Lung (tissue), 12 donors: ENCODE data around the gene SLIT1. TPM values are rescaled to one million over a fixed set of nuclear protein-coding genes. Genes with fewer than 3 reads are reported as not detected.
A peak's percentile ranks its signal among the peaks of the same experiment; 100 is the strongest.

Experiments used
- ATAC-seq: fragments of 200-7000 bp; cut with Tn5 transposase; one replicate; pipeline ENCODE4 v1.9.1; 2020; ENCODE audit warnings: moderate number of reproducible peaks; ENCODE audit not compliant: insufficient read depth, low FRiP score
- DNase-seq, 3 donors: peaks; one replicate each; pipeline ENCODE4 v3.0.0-alpha.2; 2013 to 2017
- H3K27ac ChIP-seq, 2 donors: one replicate each; pipeline ENCODE4 v1.5.1; 2013; ENCODE audit warnings: mild to moderate bottlenecking in 2 of 2, moderate library complexity in 2 of 2, control low read depth in 1 of 2, inconsistent platforms in 1 of 2, low read depth in 1 of 2, low read length in 1 of 2
- H3K27me3 ChIP-seq, 3 donors: one replicate each; pipeline ENCODE4 v1.5.1; 2013; ENCODE audit warnings: low read length in 2 of 3; ENCODE audit not compliant: control insufficient read depth in 3 of 3, insufficient read depth in 3 of 3
- H3K36me3 ChIP-seq, 4 donors: one replicate each; pipeline ENCODE4 v1.5.1; 2013; ENCODE audit warnings: low read length in 4 of 4, mild to moderate bottlenecking in 1 of 4, moderate library complexity in 1 of 4; ENCODE audit not compliant: control insufficient read depth in 4 of 4, insufficient read depth in 4 of 4
- H3K4me1 ChIP-seq, 5 donors: one replicate each; pipeline ENCODE4 v1.5.1; 2013; ENCODE audit warnings: low read length in 5 of 5, mild to moderate bottlenecking in 2 of 5, moderate library complexity in 1 of 5; ENCODE audit not compliant: control insufficient read depth in 5 of 5, insufficient read depth in 5 of 5
- H3K4me3 ChIP-seq: one replicate; pipeline ENCODE4 v1.5.1; 2013; ENCODE audit warnings: mild to moderate bottlenecking, control low read depth, moderate library complexity
- H3K9ac ChIP-seq, 2 donors: one replicate each; pipeline ENCODE4 v1.5.1; 2013; ENCODE audit warnings: low read length in 2 of 2, control low read depth in 1 of 2; ENCODE audit not compliant: insufficient read depth in 1 of 2
- H3K9me3 ChIP-seq, 4 donors: one replicate each; pipeline ENCODE4 v1.5.1; 2013; ENCODE audit warnings: low read length in 3 of 4, mild to moderate bottlenecking in 1 of 4, moderate library complexity in 1 of 4; ENCODE audit not compliant: control insufficient read depth in 4 of 4, insufficient read depth in 3 of 4
- CTCF ChIP-seq: IDR thresholded peaks from 2 replicates; pipeline ENCODE4 v1.5.1; 2012; ENCODE audit warnings: mild to moderate bottlenecking; ENCODE audit errors: control extremely low read depth, extremely low read depth
- whole genome bisulfite sequencing, 2 donors: extraction: QIAGEN DNeasy Blood & Tissue Kit; methylation state at CpG; one replicate each; pipeline ENCODE4 v1.1.7; 2013; 5-methylcytosine and 5-hydroxymethylcytosine counted together
- polyA plus RNA-seq, 2 donors: library from polyadenylated mRNA; stranded (reverse); fragments of 200-250 nt; gene quantifications; one replicate each; pipeline ENCODE4 v1.2.1, GENCODE V29; 2013
- total RNA-seq, 2 donors: library from RNA; depleted of rRNA in 1 of 2; stranded (reverse); fragments of >200 nt in 1 of 2; gene quantifications; one replicate each; pipeline ENCODE4 v1.2.1, GENCODE V29; 2014 to 2021
- donor health status: control.
- donor health status: control.
- donor health status: Bipolar disorder and iron deficiency.
- donor health status: healthy.
- donor health status: DM: yes; HTN: yes; CAD: no.

Gene SLIT1
- total and polyA plus RNA-seq, 4 donors, result 0.39 to 5.6 (median 0.57) TPM

DNA sequence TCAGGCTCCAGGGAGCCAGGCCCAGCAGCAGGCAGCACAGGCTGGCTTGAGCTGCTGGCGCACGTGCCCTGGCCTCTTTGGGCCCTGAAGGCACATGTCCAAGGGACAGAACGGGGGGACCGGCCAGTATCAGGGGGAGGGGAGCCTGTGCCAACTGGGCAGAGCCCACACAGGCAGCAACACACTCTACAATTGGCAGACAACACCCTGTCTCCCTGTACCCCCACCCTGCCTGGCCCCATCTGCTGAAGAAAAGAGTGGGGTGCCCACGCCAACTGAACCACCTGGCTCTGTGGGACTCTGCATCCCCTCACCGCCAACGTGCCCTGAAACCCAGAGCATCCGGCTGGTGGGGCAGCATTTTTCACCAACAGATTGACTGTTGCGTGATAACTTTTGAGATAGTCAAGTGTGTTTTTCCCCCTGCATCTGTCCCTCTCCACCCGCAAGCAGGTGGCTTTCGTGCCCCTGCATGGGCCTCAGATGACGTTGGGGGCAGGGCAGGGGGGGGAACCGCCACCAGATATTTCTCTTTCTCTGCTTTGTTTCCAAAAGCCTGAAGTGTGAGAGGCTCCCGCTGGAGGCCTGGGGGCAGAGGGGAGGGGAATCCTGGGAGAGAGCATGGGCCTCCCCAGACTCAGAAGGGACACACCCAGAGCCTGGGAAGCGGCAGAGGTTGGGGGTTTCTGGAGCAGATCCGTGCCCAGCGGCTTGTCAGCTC is 21.8 kb downstream of the SLIT1 start:
- WGBS, 2 donors, result 85 to 90% methylated on average over 17 of the region's 17 CpGs
- ATAC-seq, result no peak
- no peaks in the 10 kb centered on the region for H3K27me3 ChIP-seq

DNA sequence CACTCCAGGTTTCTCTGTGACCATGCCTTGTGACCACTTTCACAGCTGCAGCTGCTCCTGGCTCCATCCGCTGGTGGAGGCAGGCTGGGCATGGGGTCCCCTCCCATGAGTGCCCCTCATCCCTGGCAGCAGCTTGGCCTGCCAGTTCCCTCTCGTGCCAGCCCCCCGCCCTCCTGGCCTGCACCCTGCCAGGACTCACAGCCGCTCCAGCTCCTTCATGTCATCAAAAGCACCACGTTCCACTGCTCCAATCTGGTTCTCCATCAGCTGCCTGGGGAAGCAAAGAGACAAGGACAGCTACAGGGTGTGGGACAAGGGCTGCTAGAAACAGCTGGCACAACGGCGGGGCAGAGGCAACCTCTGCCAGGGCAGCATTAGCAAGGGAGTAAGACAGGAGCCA is 22.6 kb downstream of the SLIT1 start:
- TF ChIP-seq CTCF, result no peak
- DNase-seq, result no peak
- H3K4me3 ChIP-seq, result no peak overlapping the region

More for the DNA sequence above, 21.8 kb downstream of the SLIT1 start:
- no peak for TF ChIP-seq CTCF
- H3K4me1 ChIP-seq, result peaks cover 0 to 45% (median 15%) of the 10 kb centered on the region in 5 donors
- DNase-seq, result peak in 1 of 3 donors; percentile 27
- H3K27ac ChIP-seq, result no peak overlapping the region
- H3K36me3 ChIP-seq, result no peaks in the 10 kb centered on the region
- no peak overlapping the region for H3K4me3 ChIP-seq
- no peak overlapping the region for H3K9ac ChIP-seq
- H3K9me3 ChIP-seq, result no peaks in the 10 kb centered on the region

GRCh38 chr10:97159646-97160305 is 26.0 kb downstream of the SLIT1 start:
- WGBS, 2 donors, result 88 to 89% methylated on average over 10 of the region's 10 CpGs
- Histone ChIP-seq H3K27me3 (no peaks in the 10 kb centered on the region), H3K27ac (no peak overlapping the region), H3K4me1 (peaks cover 0 to 10% (median 5%) of the 10 kb centered on the region in 5 donors), H3K36me3 (no peaks in the 10 kb centered on the region), H3K9me3 (no peaks in the 10 kb centered on the region), H3K4me3 (no peak overlapping the region), H3K9ac (no peak overlapping the region)
- no peak for ATAC-seq
- no peak for TF ChIP-seq CTCF
- no peak for DNase-seq

More for the DNA sequence above, 22.6 kb downstream of the SLIT1 start:
- Histone ChIP-seq H3K36me3 (no peaks in the 10 kb centered on the region), H3K4me1 (peaks cover 0 to 40% (median 15%) of the 10 kb centered on the region in 5 donors), H3K9me3 (no peaks in the 10 kb centered on the region), H3K27ac (no peak overlapping the region), H3K27me3 (no peaks in the 10 kb centered on the region), H3K9ac (no peak overlapping the region)
- no peak for ATAC-seq
- 87 to 89% methylated on average over 7 of the region's 7 CpGs for WGBS, 2 donors
